Omental fat pad (tissue), 4 donors: Measurements from ENCODE around the gene SCAI. TPM values are rescaled to one million over a fixed set of nuclear protein-coding genes. Genes with fewer than 3 reads are reported as not detected.
"Not testable (repeated sequence)": the region's sequence is repeated elsewhere in the genome, so short reads cannot be mapped to it uniquely, and the experiment has no call there.

ENCODE experiments used
- ATAC-seq: fragments of 150-250 bp; one replicate; pipeline ENCODE4 v1.9.1; 2016; ENCODE audit warnings: mild to moderate bottlenecking, moderate library complexity; ENCODE audit not compliant: low FRiP score
- DNase-seq: peaks from one replicate; pipeline ENCODE4 v3.0.0-alpha.2; 2019; ENCODE audit warnings: low spot score
- CTCF ChIP-seq, 3 donors: fragments of 450-650 bp; IDR thresholded peaks; one replicate each; pipeline ENCODE4 v1.5.1; 2016 to 2017; ENCODE audit warnings: antibody characterized with exemption in 3 of 3, mild to moderate bottlenecking in 3 of 3, moderate library complexity in 2 of 3
- total RNA-seq, 4 donors: library from RNA; depleted of rRNA; stranded (reverse); fragments of >200 nt; gene quantifications; one replicate each; pipeline ENCODE4 v1.1.0, GENCODE V29; 2016

The SCAI gene
- total RNA-seq, 4 donors from 2014 or later = 4.0 to 9.1 (median 6.6) TPM

- TF ChIP-seq CTCF (IDR thresholded peaks at IDR 0.05) = no peak
- no peak for ATAC-seq
- DNase-seq = no peak
These were observed 57.4 kb downstream of the SCAI start for GRCh38 chr9:125085703-125086477.

- not testable (repeated sequence) for DNase-seq, ATAC-seq
These were observed 61.1 kb downstream of the SCAI start for GRCh38 chr9:125082197-125082596.

- ATAC-seq, DNase-seq: not testable (repeated sequence)
These were observed 62.5 kb downstream of the SCAI start for GRCh38 chr9:125080797-125081196.

GRCh38 chr9:125079931-125080330, 63.4 kb downstream of the SCAI start:
- DNase-seq (no peak), ATAC-seq (no peak)
- TF ChIP-seq CTCF (IDR thresholded peaks at IDR 0.05) = no peak

GRCh38 chr9:125075997-125076396, 67.3 kb downstream of the SCAI start:
- DNase-seq (no peak), ATAC-seq (no peak)
- no peak for TF ChIP-seq CTCF (IDR thresholded peaks at IDR 0.05)

GRCh38 chr9:125074976-125075375, 68.4 kb downstream of the SCAI start:
- TF ChIP-seq CTCF (IDR thresholded peaks at IDR 0.05) = no peak
- ATAC-seq (no peak), DNase-seq (no peak)

GRCh38 chr9:125066839-125067619, 76.3 kb downstream of the SCAI start:
- ATAC-seq = no peak
- TF ChIP-seq CTCF (IDR thresholded peaks at IDR 0.05) = no peak
- DNase-seq = no peak

- TF ChIP-seq CTCF (IDR thresholded peaks at IDR 0.05) = no peak
- DNase-seq = no peak
- ATAC-seq = no peak
These were observed 81.9 kb downstream of the SCAI start for GRCh38 chr9:125061391-125061790.
